Bronchial epithelial cell (primary cell): Measurements from ENCODE around the gene SLC1A3. TPM values are rescaled to one million over a fixed set of nuclear protein-coding genes. Genes with fewer than 3 reads are reported as not detected.

Experiments
- DNase-seq: peaks from one replicate; pipeline ENCODE4 v3.0.0-alpha.2; 2010; ENCODE audit warnings: low read depth
- FAIRE-seq: peaks from 2 replicates; lab custom pipeline; 2011; peaks lifted over from hg19 to GRCh38; lab: Jason Lieb, UNC
- H3K27me3 ChIP-seq: 2 replicates; pipeline ENCODE4 v1.5.1; 2011; ENCODE audit warnings: low read length; ENCODE audit not compliant: control insufficient read depth, insufficient read depth
- H3K36me3 ChIP-seq: 2 replicates; pipeline ENCODE4 v1.5.1; 2011; ENCODE audit warnings: low read length; ENCODE audit not compliant: control insufficient read depth, insufficient read depth
- H3K4me3 ChIP-seq: 2 replicates; pipeline ENCODE4 v1.5.1; 2011; ENCODE audit warnings: mild to moderate bottlenecking, low read depth, low read length, control low read depth
- CTCF ChIP-seq: IDR thresholded peaks from 2 replicates; pipeline ENCODE4 v1.5.1; 2011; ENCODE audit warnings: mild to moderate bottlenecking, moderate library complexity, low read length, control low read depth, inconsistent platforms; ENCODE audit not compliant: insufficient read depth, severe bottlenecking
- total RNA-seq: library from RNA; depleted of rRNA; stranded (reverse); fragments of >200 nt; gene quantifications from 2 replicates; pipeline ENCODE4 v1.2.1, GENCODE V29; 2014

The SLC1A3 gene
- total RNA-seq, 1 donor from 2014 or later, result 3.4 TPM

GRCh38 chr5:36666986-36667385 is 60.6 kb downstream of the SLC1A3 start:
- no peaks in the 10 kb centered on the region for H3K36me3 ChIP-seq
- no peak for TF ChIP-seq CTCF
- no peak for DNase-seq
- FAIRE-seq, result no peak
- no peak overlapping the region for H3K4me3 ChIP-seq
- no peaks in the 10 kb centered on the region for H3K27me3 ChIP-seq

- no peak for TF ChIP-seq CTCF
- Histone ChIP-seq H3K27me3 (no peaks in the 10 kb centered on the region), H3K36me3 (no peaks in the 10 kb centered on the region), H3K4me3 (no peak overlapping the region)
- DNase-seq (no peak), FAIRE-seq (no peak)
These were observed 61.4 kb downstream of the SLC1A3 start for GRCh38 chr5:36667824-36668223.

- FAIRE-seq (no peak), DNase-seq (no peak)
- Histone ChIP-seq H3K27me3 (no peaks in the 10 kb centered on the region), H3K4me3 (no peak overlapping the region), H3K36me3 (no peaks in the 10 kb centered on the region)
- no peak for TF ChIP-seq CTCF
These were observed 62.7 kb downstream of the SLC1A3 start for GRCh38 chr5:36669015-36669651.

GRCh38 chr5:36670548-36670947 is 64.1 kb downstream of the SLC1A3 start:
- TF ChIP-seq CTCF, result no peak
- FAIRE-seq, result peak; percentile 66
- DNase-seq, result no peak
- Histone ChIP-seq H3K4me3 (no peak overlapping the region), H3K27me3 (no peaks in the 10 kb centered on the region), H3K36me3 (no peaks in the 10 kb centered on the region)

GRCh38 chr5:36675282-36675681 is 68.9 kb downstream of the SLC1A3 start:
- DNase-seq (no peak), FAIRE-seq (no peak)
- Histone ChIP-seq H3K4me3 (no peak overlapping the region), H3K36me3 (no peaks in the 10 kb centered on the region), H3K27me3 (no peaks in the 10 kb centered on the region)
- no peak for TF ChIP-seq CTCF
